HepG2 (cell line): ENCODE results near the gene TMEM218.
A peak's percentile ranks its signal among the peaks of the same experiment; 100 is the strongest.

Experiments
- HCFC1 ChIP-seq: fragments of 150-350 bp; IDR thresholded peaks from 2 replicates; pipeline ENCODE4 v1.6.1; 2014; ENCODE audit warnings: low read depth, low read length
- HMGA1 ChIP-seq: sonication (generic); formaldehyde crosslinking; conservative IDR thresholded peaks from 2 replicates; pipeline ENCODE4 v1.4.0; 2020; ENCODE audit warnings: missing genetic modification reagents
- MEF2D ChIP-seq: sonication (generic); formaldehyde crosslinking; IDR thresholded peaks from 2 replicates; pipeline ENCODE4 v1.5.1; 2020; ENCODE audit warnings: mild to moderate bottlenecking, missing genetic modification reagents
- RAD21 ChIP-seq: fragments of 450-650 bp; formaldehyde crosslinking; IDR thresholded peaks from 2 replicates; pipeline ENCODE4 v1.5.0; 2020; ENCODE audit warnings: mild to moderate bottlenecking

GRCh38 chr11:125070699-125071254 is 40.6 kb downstream of the TMEM218 start:
- TF ChIP-seq MEF2D (CRISPR knock-in tag) (0 out of 2 replicates have a peak, but pooled peaks have one; percentile 23), HMGA1 (no peak), RAD21 (no peak), HCFC1 (no peak)
